H1 (cell line): ENCODE data around the gene GPR17. TPM values are rescaled to one million over a fixed set of nuclear protein-coding genes. Genes with fewer than 3 reads are reported as not detected.
A peak's percentile ranks its signal among the peaks of the same experiment; 100 is the strongest.

Experiments
- CTCF ChIA-PET: fragments of 300-600 bp; sonication (Branson Sonifier 250); formaldehyde crosslinking; loops from one replicate; lab custom pipeline; 2021; ENCODE audit not compliant: partially characterized antibody; lab: Charles Lee
- POLR2A ChIA-PET: fragments of 300-600 bp; sonication (Branson Sonifier 250); formaldehyde crosslinking; loops from one replicate; lab custom pipeline; 2021; ENCODE audit warnings: inconsistent platforms; ENCODE audit not compliant: partially characterized antibody; lab: Charles Lee
- DNase-seq, 2 experiments: peaks; one replicate each; pipeline versions ENCODE4 v3.0.0 to v3.0.0-alpha.2; 2010 to 2022; ENCODE audit warnings: low spot score in 2 of 2, low read depth in 1 of 2, mixed read lengths in 1 of 2
- FAIRE-seq: peaks from 2 replicates; lab custom pipeline; 2011; peaks lifted over from hg19 to GRCh38; lab: Jason Lieb, UNC
- H2AFZ ChIP-seq: 2 replicates; pipeline ENCODE4 v1.8.1; 2012; ENCODE audit warnings: low read length, inconsistent platforms
- H2AK5ac ChIP-seq: 2 replicates; pipeline ENCODE4 v1.6.1; 2013; ENCODE audit warnings: low read depth, low read length
- H2BK120ac ChIP-seq: replicated peaks from 2 replicates; pipeline ENCODE3; 2013; ENCODE audit warnings: low read depth, low read length, inconsistent platforms
- H2BK12ac ChIP-seq: 2 replicates; pipeline ENCODE4 v1.6.1; 2013; ENCODE audit warnings: low read depth, low read length
- H2BK15ac ChIP-seq: 2 replicates; pipeline ENCODE4 v1.6.1; 2013; ENCODE audit warnings: low read length
- H2BK20ac ChIP-seq: 2 replicates; pipeline ENCODE4 v1.6.1; 2013; ENCODE audit warnings: low read length
- H2BK5ac ChIP-seq: 2 replicates; pipeline ENCODE4 v1.6.1; 2013; ENCODE audit warnings: low read depth, low read length
- H3K14ac ChIP-seq: 2 replicates; pipeline ENCODE4 v1.6.1; 2013; ENCODE audit warnings: inconsistent platforms; ENCODE audit not compliant: insufficient read length
- H3K18ac ChIP-seq: 2 replicates; pipeline ENCODE4 v1.6.1; 2013; ENCODE audit warnings: low read length; ENCODE audit errors: extremely low read depth
- H3K23ac ChIP-seq: 2 replicates; pipeline ENCODE4 v1.6.1; 2013; ENCODE audit warnings: inconsistent platforms; ENCODE audit not compliant: insufficient read length
- H3K23me2 ChIP-seq: 2 replicates; pipeline ENCODE4 v1.6.1; 2013; ENCODE audit warnings: low read depth, low read length
- H3K27ac ChIP-seq: 2 replicates; pipeline ENCODE4 v1.6.1; 2011; ENCODE audit warnings: low read depth, low read length, inconsistent platforms
- H3K27me3 ChIP-seq, 4 experiments: replicated peaks in 1 of 4; 1 replicate in 1 of 4; 2 replicates in 3 of 4; pipeline versions ENCODE4 v1.6.1 to v1.8.1; 2011 to 2013; ENCODE audit warnings: low read length in 3 of 4, mild to moderate bottlenecking in 3 of 4, inconsistent platforms in 2 of 4, mixed read lengths in 2 of 4, moderate library complexity in 1 of 4; ENCODE audit not compliant: control insufficient read depth in 3 of 4, insufficient read depth in 3 of 4; ENCODE audit errors: extremely low read depth in 1 of 4
- H3K36me3 ChIP-seq, 4 experiments: 2 replicates each; pipeline versions ENCODE4 v1.6.1 to v1.8.1; 2011 to 2013; ENCODE audit warnings: mild to moderate bottlenecking in 4 of 4, low read length in 3 of 4, moderate library complexity in 2 of 4, control low read depth in 1 of 4, inconsistent platforms in 1 of 4; ENCODE audit not compliant: insufficient read depth in 4 of 4, control insufficient read depth in 2 of 4
- H3K4ac ChIP-seq: replicated peaks from 2 replicates; pipeline ENCODE3; 2013; ENCODE audit warnings: low read length, low read depth, mixed read lengths, inconsistent platforms; ENCODE audit not compliant: insufficient read length
- H3K4me1 ChIP-seq, 4 experiments: replicated peaks in 1 of 4; 1 replicate in 1 of 4; 2 replicates in 3 of 4; pipeline versions ENCODE4 v1.6.1 to v1.8.1; 2011 to 2013; ENCODE audit warnings: low read length in 3 of 4, inconsistent platforms in 2 of 4, mixed read lengths in 1 of 4; ENCODE audit not compliant: insufficient read depth in 4 of 4, control insufficient read depth in 3 of 4
- H3K4me2 ChIP-seq, 2 experiments: 2 replicates each; pipeline versions ENCODE4 v1.6.1 to v1.8.1; 2011 to 2013; ENCODE audit warnings: low read depth in 2 of 2, low read length in 2 of 2, control low read depth in 1 of 2, inconsistent platforms in 1 of 2, mild to moderate bottlenecking in 1 of 2; ENCODE audit not compliant: insufficient read depth in 1 of 2
- H3K4me3 ChIP-seq, 4 experiments: fragments of 200-600, 300-600 bp in 1 of 4; sonication (generic), shearing (Covaris generic), sonication (Bioruptor Twin) in 1 of 4; 2 replicates each; pipeline versions ENCODE4 v1.5.1 to v1.8.1; 2011 to 2016; ENCODE audit warnings: low read length in 4 of 4, low read depth in 3 of 4, control low read depth in 2 of 4, inconsistent platforms in 2 of 4, mild to moderate bottlenecking in 2 of 4, mixed read lengths in 1 of 4, moderate library complexity in 1 of 4; ENCODE audit not compliant: insufficient read depth in 2 of 4; ENCODE audit errors: extremely low read depth in 1 of 4
- H3K56ac ChIP-seq: replicated peaks from 2 replicates; pipeline ENCODE3; 2013; ENCODE audit warnings: low read depth, mild to moderate bottlenecking, mixed read lengths, low read length, inconsistent platforms; ENCODE audit not compliant: insufficient read length
- H3K79me1 ChIP-seq: 2 replicates; pipeline ENCODE4 v1.6.1; 2013; ENCODE audit warnings: low read depth, low read length, control low read depth
- H3K79me2 ChIP-seq, 2 experiments: 2 replicates each; pipeline versions ENCODE4 v1.6.1 to v1.8.1; 2012 to 2013; ENCODE audit warnings: low read length in 2 of 2, mild to moderate bottlenecking in 2 of 2, inconsistent platforms in 1 of 2; ENCODE audit not compliant: insufficient read depth in 2 of 2, control insufficient read depth in 1 of 2
- H3K9ac ChIP-seq, 4 experiments: replicated peaks in 1 of 4; 1 replicate in 1 of 4; 2 replicates in 3 of 4; pipeline versions ENCODE4 v1.6.1 to v1.8.1; 2011 to 2013; ENCODE audit warnings: low read depth in 3 of 4, low read length in 3 of 4, control low read depth in 2 of 4, mild to moderate bottlenecking in 2 of 4, moderate library complexity in 2 of 4, inconsistent platforms in 1 of 4; ENCODE audit errors: extremely low read depth in 1 of 4
- H3K9me3 ChIP-seq, 2 experiments: 2 replicates each; pipeline versions ENCODE4 v1.6.1 to v1.8.1; 2012 to 2013; ENCODE audit warnings: mild to moderate bottlenecking in 2 of 2, moderate library complexity in 2 of 2, control low read depth in 1 of 2, inconsistent platforms in 1 of 2, low read depth in 1 of 2, low read length in 1 of 2, mixed read lengths in 1 of 2; ENCODE audit not compliant: insufficient read depth in 2 of 2
- H4K20me1 ChIP-seq, 2 experiments: replicated peaks in 1 of 2; 2 replicates each; pipeline versions ENCODE3 to v1.8.1; 2011 to 2013; ENCODE audit warnings: inconsistent platforms in 2 of 2, low read length in 2 of 2, mild to moderate bottlenecking in 1 of 2; ENCODE audit not compliant: insufficient read depth in 2 of 2, control insufficient read depth in 1 of 2
- H4K5ac ChIP-seq: 2 replicates; pipeline ENCODE4 v1.6.1; 2013; ENCODE audit warnings: low read length, low read depth, mixed read lengths, inconsistent platforms; ENCODE audit not compliant: insufficient read length
- H4K8ac ChIP-seq: 2 replicates; pipeline ENCODE4 v1.8.0; 2013; ENCODE audit warnings: mild to moderate bottlenecking, moderate library complexity, low read length, inconsistent platforms; ENCODE audit not compliant: insufficient read depth; ENCODE audit errors: extremely low read depth
- H4K91ac ChIP-seq: replicated peaks from 2 replicates; pipeline ENCODE3; 2013; ENCODE audit warnings: low read length, mixed read lengths, inconsistent platforms; ENCODE audit not compliant: insufficient read length
- ASH2L ChIP-seq: fragments of 200-600, 300-600 bp; sonication (generic); IDR thresholded peaks from one replicate; pipeline ENCODE4 v1.7.1; 2017; ENCODE audit warnings: low read length
- CBX5 ChIP-seq: fragments of 300-800, 300-1000 bp; sonication (generic); IDR thresholded peaks from 2 replicates; pipeline ENCODE4 v1.7.1; 2016; ENCODE audit warnings: antibody characterized with exemption, low read length, low read depth
- EZH2 ChIP-seq: fragments of 200-600 bp; sonication (generic); IDR thresholded peaks from 2 replicates; pipeline ENCODE4 v1.7.1; 2012; ENCODE audit warnings: low read depth, mild to moderate bottlenecking, moderate library complexity, low read length, inconsistent platforms; ENCODE audit not compliant: severe bottlenecking
- POLR2A ChIP-seq, 2 experiments: IDR thresholded peaks; 1 replicate in 1 of 2; 2 replicates in 1 of 2; pipeline ENCODE4 v1.6.1; 2011; ENCODE audit warnings: low read depth in 2 of 2, low read length in 2 of 2, mild to moderate bottlenecking in 2 of 2; ENCODE audit errors: control extremely low read depth in 1 of 2
- RAD21 ChIP-seq, 2 experiments: IDR thresholded peaks in 1 of 2; conservative IDR thresholded peaks in 1 of 2; 2 replicates each; pipeline ENCODE4 v1.6.1; 2011; ENCODE audit warnings: low read depth in 2 of 2, low read length in 2 of 2, improper control_type of control experiment in 1 of 2, inconsistent platforms in 1 of 2, mild to moderate bottlenecking in 1 of 2, moderate library complexity in 1 of 2
- SIN3A ChIP-seq, 2 experiments: IDR thresholded peaks in 1 of 2; conservative IDR thresholded peaks in 1 of 2; 2 replicates each; pipeline ENCODE4 v1.6.1; 2011 to 2012; ENCODE audit warnings: low read length in 2 of 2, improper control_type of control experiment in 1 of 2, low read depth in 1 of 2, mild to moderate bottlenecking in 1 of 2
- SIRT6 ChIP-seq: IDR thresholded peaks from one replicate; pipeline ENCODE4 v1.7.1; 2012; ENCODE audit warnings: low read length, inconsistent platforms
- SUZ12 ChIP-seq: fragments of 200-600 bp; sonication (generic); IDR thresholded peaks from 2 replicates; pipeline ENCODE4 v1.6.1; 2012; ENCODE audit warnings: mild to moderate bottlenecking, inconsistent platforms, low read length, moderate library complexity, mixed read lengths
- WGBS, 2 experiments: shearing (Covaris generic) in 1 of 2; methylation state at CpG; one replicate each; pipeline versions ENCODE4 v1.1.6 to v1.1.7; 2013 to 2015; ENCODE audit warnings: low lambda C conversion rate in 2 of 2, mixed read lengths in 2 of 2, inconsistent platforms in 1 of 2, low coverage in 1 of 2, missing lambda C conversion rate in 1 of 2; ENCODE audit not compliant: insufficient replicate concordance in 2 of 2, insufficient coverage in 1 of 2, insufficient read length in 1 of 2; ENCODE audit errors: extremely low coverage in 1 of 2, missing lambda C conversion rate in 1 of 2; 5-methylcytosine and 5-hydroxymethylcytosine counted together
- polyA plus RNA-seq, 7 experiments: library from polyadenylated mRNA; depleted of rRNA in 3 of 7; stranded (reverse) in 5 of 7; unstranded in 2 of 7; fragments of >200 nt in 5 of 7; fragments of 200-250 nt in 2 of 7; gene quantifications; 1 replicate in 5 of 7; 2 replicates in 1 of 7; 4 replicates in 1 of 7; pipeline versions ENCODE4 v1.2.1 to v1.2.3, GENCODE V29; 2011 to 2013; ENCODE audit warnings: missing spikeins in 2 of 7, mixed read lengths in 2 of 7
- total RNA-seq: library from RNA; stranded (reverse); fragmentation: NEBNext Ultra II Directional; extraction: Animal tissue kit (Norgen Biotek cat#: 25700); gene quantifications from 2 replicates; pipeline ENCODE4 v1.2.1, GENCODE V29; 2021

The GPR17 gene
- total and polyA plus RNA-seq, 2 of the 8 experiments (the other 6 are each of a cell fraction or from before 2014, with no cell fraction given): 0.03 TPM; not detected in 1

GRCh38 chr2:127675331-127676261 is 29.6 kb downstream of the GPR17 start, which contains the start of gene LIMS2:
Gene LIMS2 (minus strand): TSS chr2:127675530. CDS start chr2:127675024, 506 bp downstream.
- Histone ChIP-seq H3K9ac (peak within 1 kb of the TSS in 2 of 4 experiments; percentile 8 to 20; a peak in 2 of 7 replicates), H2AK5ac (no peak within 1 kb of the TSS), H3K56ac (no peak within 1 kb of the TSS), H3K79me1 (peaks cover 2% of the 10 kb centered on the region; the same call in 1 of the 2 replicates), H2BK5ac (no peak within 1 kb of the TSS), H3K23me2 (peaks cover 2% of the 10 kb centered on the region; the same call in 1 of the 2 replicates), H3K4me3 (peak within 1 kb of the TSS; percentile 46 to 70 (median 66)), H3K4me2 (peak within 1 kb of the TSS; percentile 66 to 82), H3K4me1 (peaks cover 0 to 4% (median 0%) of the 10 kb centered on the region in 4 experiments; a peak in 3 of 7 replicates), H3K4ac (no peak within 1 kb of the TSS), H3K27ac (no peak within 1 kb of the TSS), H3K36me3 (no peaks in the 10 kb centered on the region), H3K18ac (no peak within 1 kb of the TSS; the same call in 1 of the 2 replicates), H4K5ac (no peak within 1 kb of the TSS), H3K23ac (no peak within 1 kb of the TSS), H2BK12ac (no peak within 1 kb of the TSS), H2BK120ac (no peak within 1 kb of the TSS), H2AFZ (peak within 1 kb of the TSS; percentile 49; the same call in 1 of the 2 replicates), H4K20me1 (no peaks in the 10 kb centered on the region), H4K91ac (no peak within 1 kb of the TSS), H2BK15ac (no peak within 1 kb of the TSS), H4K8ac (peak within 1 kb of the TSS; percentile 76; the same call in 1 of the 2 replicates), H3K14ac (no peak within 1 kb of the TSS), H3K9me3 (no peaks in the 10 kb centered on the region), H3K79me2 (no peaks in the 10 kb centered on the region), H2BK20ac (no peak within 1 kb of the TSS), H3K27me3 (peaks cover 10 to 57% (median 33%) of the 10 kb centered on the region in 4 experiments)
- no peak for TF ChIP-seq CBX5
- peak; percentile 36; the same call in 1 of the 2 replicates for TF ChIP-seq SUZ12
- TF ChIP-seq RAD21 (IDR thresholded peaks at IDR 0.05 in 1 of 2, conservative IDR thresholded peaks at IDR 0.05 in 1 of 2; ENCODE audit: low read depth in 2 of 2, low read length in 2 of 2): peak; percentile 25 to 48; a peak in 3 of 4 replicates
- no peak for TF ChIP-seq POLR2A (IDR thresholded peaks at IDR 0.05; ENCODE audit: control extremely low read depth in 1 of 2, low read depth in 2 of 2, low read length in 2 of 2)
- 0 out of 4 replicates have a peak, but pooled peaks of 1 of the 2 experiments have one; percentile 23 for TF ChIP-seq SIN3A (conservative IDR thresholded peaks at IDR 0.05 in 1 of 2, IDR thresholded peaks at IDR 0.05 in 1 of 2; ENCODE audit: low read depth in 1 of 2, low read length in 2 of 2)
- TF ChIP-seq EZH2: peak; percentile 35
- TF ChIP-seq SIRT6: no peak
- TF ChIP-seq ASH2L: peak; percentile 40
- 8% methylated on average over 36 of the region's 56 CpGs; no CpG with 5 or more reads in 1 of the 2 experiments for WGBS, 2 experiments
- DNase-seq (peak in 1 of 2 experiments; percentile 66), FAIRE-seq (no peak)
- POLR2A ChIA-PET: interaction anchor here (1.0 to 4.9 kb wide), 5 partner anchors 11 to 28 kb away, joined by 3 to 21 read pairs (median 4); partner anchors contain the start of gene SFT2D3
- CTCF ChIA-PET: interaction anchor here (0.7 to 4.1 kb wide), 11 partner anchors 9 to 196 kb away, joined by 3 to 34 read pairs (median 3); no protein-coding TSS in a partner anchor
